ENCODE measurements around the gene REL.

Gene REL

DNA sequence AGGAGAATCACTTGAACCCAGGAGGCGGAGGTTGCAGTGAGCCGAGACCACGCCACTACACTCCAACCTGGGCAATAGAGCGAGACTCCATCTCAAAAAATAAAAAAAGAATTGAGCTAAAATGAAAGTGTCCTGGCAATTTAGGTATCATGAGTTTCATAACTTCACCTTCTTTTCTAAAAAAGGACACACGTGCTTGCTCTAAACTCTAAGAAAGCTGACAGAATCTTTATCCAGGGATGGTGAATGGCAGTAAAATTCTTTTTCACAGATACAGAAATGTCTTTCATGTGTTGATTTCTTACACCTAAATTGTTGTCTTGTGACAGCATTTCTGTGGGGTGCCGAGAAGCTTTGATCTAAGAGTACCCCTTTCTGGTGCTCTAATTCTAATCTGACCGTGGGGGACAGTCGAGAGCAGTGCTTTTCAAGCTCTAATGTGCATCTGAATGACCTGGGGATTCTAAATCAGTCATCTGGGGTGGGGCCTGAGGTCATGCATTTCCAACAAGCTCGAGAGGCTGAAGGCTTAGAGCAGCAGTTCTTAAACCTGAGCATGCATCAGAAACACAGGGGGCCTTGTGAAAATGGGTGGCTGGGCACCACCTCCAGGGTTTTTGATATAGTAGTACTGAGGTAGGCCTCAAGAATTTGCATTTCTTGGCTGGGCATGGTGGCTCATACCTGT lies 42.1 kb upstream of the REL start:
- TF ChIP-seq, protein P1, sequence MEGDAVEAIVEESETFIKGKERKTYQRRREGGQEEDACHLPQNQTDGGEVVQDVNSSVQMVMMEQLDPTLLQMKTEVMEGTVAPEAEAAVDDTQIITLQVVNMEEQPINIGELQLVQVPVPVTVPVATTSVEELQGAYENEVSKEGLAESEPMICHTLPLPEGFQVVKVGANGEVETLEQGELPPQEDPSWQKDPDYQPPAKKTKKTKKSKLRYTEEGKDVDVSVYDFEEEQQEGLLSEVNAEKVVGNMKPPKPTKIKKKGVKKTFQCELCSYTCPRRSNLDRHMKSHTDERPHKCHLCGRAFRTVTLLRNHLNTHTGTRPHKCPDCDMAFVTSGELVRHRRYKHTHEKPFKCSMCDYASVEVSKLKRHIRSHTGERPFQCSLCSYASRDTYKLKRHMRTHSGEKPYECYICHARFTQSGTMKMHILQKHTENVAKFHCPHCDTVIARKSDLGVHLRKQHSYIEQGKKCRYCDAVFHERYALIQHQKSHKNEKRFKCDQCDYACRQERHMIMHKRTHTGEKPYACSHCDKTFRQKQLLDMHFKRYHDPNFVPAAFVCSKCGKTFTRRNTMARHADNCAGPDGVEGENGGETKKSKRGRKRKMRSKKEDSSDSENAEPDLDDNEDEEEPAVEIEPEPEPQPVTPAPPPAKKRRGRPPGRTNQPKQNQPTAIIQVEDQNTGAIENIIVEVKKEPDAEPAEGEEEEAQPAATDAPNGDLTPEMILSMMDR (IDR thresholded peaks at IDR 0.05), result no peak

DNA sequence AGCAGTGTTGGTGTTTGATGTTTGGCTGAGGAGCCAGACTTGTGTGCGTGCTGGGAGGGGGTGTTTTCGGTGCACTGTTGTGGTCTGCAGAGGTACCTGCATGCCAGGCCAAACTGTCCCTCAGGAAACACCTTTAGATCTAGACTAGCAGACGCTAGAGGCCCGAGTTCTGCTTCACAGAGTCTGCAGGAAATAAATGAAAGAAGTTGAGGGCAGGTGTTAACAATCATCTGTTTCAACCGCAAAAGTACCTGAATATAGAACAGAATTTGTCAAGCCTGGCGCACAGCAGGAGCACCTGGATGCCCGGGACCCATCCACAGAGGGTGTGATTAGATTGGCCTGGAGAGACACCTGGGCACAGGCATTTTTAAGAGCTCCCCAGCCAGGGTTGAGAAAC lies 40.5 kb upstream of the REL start:
- TF ChIP-seq, protein P1 (IDR thresholded peaks at IDR 0.05), result no peak

DNA sequence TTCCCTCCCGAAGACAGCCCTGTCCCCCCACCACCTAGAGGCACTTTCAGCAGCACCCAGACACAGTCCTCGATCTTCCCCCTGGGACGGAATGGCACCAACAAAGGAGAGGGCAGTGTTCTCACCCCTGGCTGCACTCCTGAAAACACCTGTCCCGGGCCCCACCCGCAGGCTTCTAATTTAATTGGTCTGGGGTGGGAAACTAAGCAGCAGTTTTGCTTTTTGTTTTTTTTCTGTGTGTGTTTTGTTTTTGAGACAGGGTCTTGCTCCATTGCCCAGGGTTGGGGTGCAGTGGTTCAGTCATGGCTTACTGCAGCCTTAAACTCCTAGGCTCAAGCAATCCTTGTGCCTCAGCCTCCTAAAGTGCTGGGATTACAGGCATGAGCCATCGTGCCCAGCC lies 38.4 kb upstream of the REL start:
- TF ChIP-seq, protein P1 (IDR thresholded peaks at IDR 0.05), result no peak

GRCh38 chr2:60844105-60844504 lies 37.3 kb upstream of the REL start:
- TF ChIP-seq, protein P1 (IDR thresholded peaks at IDR 0.05), result no peak

- TF ChIP-seq, protein P1 (IDR thresholded peaks at IDR 0.05), result no peak
Observed at GRCh38 chr2:60847854-60848253, 33.5 kb upstream of the REL start.

DNA sequence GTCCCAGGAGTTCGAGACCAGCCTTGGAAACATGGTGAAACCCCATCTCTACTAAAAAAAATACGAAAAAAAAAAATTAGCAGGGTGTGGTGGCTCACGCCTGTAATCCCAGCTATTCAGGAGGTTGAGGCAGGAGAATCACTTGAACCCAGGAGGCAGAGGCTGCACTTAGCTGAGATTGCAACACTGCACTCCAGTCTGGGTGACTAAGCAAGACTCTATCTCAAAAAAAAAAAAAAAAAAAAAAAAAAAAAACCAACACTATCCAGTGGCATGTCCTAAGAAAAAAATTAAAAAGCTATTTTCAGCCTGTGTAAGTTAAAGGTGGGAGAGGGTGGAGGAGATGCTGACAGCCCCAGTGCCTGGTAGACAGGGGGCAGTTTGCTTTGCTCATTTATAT lies 32.2 kb upstream of the REL start:
- TF ChIP-seq, protein P1 (IDR thresholded peaks at IDR 0.05), result no peak

DNA sequence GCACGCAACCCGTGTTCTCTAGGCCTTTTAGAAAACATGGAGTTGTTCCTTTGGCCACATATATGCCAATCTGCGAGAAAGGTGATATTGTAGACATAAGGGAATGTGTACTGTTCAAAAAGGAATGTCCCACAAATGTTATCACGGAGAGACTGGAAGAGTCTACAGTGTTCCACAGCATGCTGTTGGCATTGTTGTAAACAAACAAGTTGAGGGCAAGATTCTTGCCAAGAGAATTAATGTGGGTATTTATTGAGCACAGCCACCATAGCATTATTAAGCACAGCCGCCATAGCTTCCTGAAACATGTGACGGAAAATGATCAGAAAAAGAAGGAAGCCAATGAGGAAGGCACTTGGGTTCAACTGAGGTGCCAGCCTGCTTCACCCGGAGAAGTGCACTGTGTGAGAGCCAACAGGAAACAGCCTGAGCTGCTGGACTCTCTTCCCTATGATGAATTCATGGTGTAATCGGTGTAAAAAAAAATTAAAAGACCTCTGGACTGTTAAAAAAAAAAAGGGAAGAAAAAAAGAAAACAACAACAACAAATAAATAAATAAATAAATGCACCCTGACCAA lies 29.0 kb upstream of the REL start:
- TF ChIP-seq, protein P1 (IDR thresholded peaks at IDR 0.05), result no peak
